GM23338 (cell line): ENCODE measurements around the gene SORBS1. TPM values are rescaled to one million over a fixed set of nuclear protein-coding genes. Genes with fewer than 3 reads are reported as not detected.

Experiments
- ATAC-seq: fragments of 200-7000 bp; cut with Tn5 transposase; 3 replicates; pipeline ENCODE4 v1.9.1; 2020
- DNase-seq: peaks from one replicate; pipeline ENCODE4 v3.0.0-alpha.2; 2015; ENCODE audit warnings: low spot score
- H2AFZ ChIP-seq: fragments of 200-600 bp; sonication (generic); 2 replicates; pipeline ENCODE4 v1.8.0; 2016; ENCODE audit warnings: antibody characterized with exemption, mild to moderate bottlenecking, moderate library complexity
- H3F3A ChIP-seq: fragments of 200-600 bp; sonication (generic); replicated peaks from 2 replicates; pipeline ENCODE4 v1.8.0; 2017; ENCODE audit warnings: antibody characterized with exemption, mixed run types, low read depth
- H3K27ac ChIP-seq: fragments of 200-600 bp; sonication (generic); 2 replicates; pipeline ENCODE4 v1.6.1; 2016; ENCODE audit warnings: low read depth
- H3K27me3 ChIP-seq: fragments of 200-600 bp; sonication (generic); 2 replicates; pipeline ENCODE4 v1.8.0; 2016; ENCODE audit warnings: mild to moderate bottlenecking, mixed run types, moderate library complexity; ENCODE audit not compliant: insufficient read depth
- H3K36me3 ChIP-seq: fragments of 200-600 bp; sonication (generic); 2 replicates; pipeline ENCODE4 v1.8.0; 2016; ENCODE audit warnings: mild to moderate bottlenecking; ENCODE audit not compliant: insufficient read depth
- H3K4me1 ChIP-seq: fragments of 200-600 bp; sonication (generic); 2 replicates; pipeline ENCODE4 v1.8.0; 2016; ENCODE audit warnings: mild to moderate bottlenecking, moderate library complexity; ENCODE audit not compliant: insufficient read depth
- H3K4me2 ChIP-seq: fragments of 200-600 bp; sonication (generic); 2 replicates; pipeline ENCODE4 v1.7.1; 2017; ENCODE audit warnings: mixed run types
- H3K4me3 ChIP-seq: fragments of 200-600 bp; sonication (generic); 2 replicates; pipeline ENCODE4 v1.6.1; 2016; ENCODE audit warnings: mixed run types
- H3K79me2 ChIP-seq: fragments of 200-600 bp; sonication (generic); replicated peaks from 2 replicates; pipeline ENCODE4 v1.8.0; 2017; ENCODE audit warnings: mild to moderate bottlenecking; ENCODE audit not compliant: insufficient read depth
- H3K9me2 ChIP-seq: fragments of 200-600 bp; sonication (generic); 2 replicates; pipeline ENCODE4 v1.8.0; 2017; ENCODE audit not compliant: insufficient read depth
- H4K20me1 ChIP-seq: fragments of 200-600 bp; sonication (generic); replicated peaks from 2 replicates; pipeline ENCODE4 v1.8.0; 2017; ENCODE audit warnings: mild to moderate bottlenecking; ENCODE audit not compliant: insufficient read depth
- H3K27ac Mint-ChIP-seq: 2 replicates; pipeline ENCODE4 v1.8.0; 2020; ENCODE audit warnings: inconsistent platforms, mild to moderate bottlenecking, moderate library complexity, mixed read lengths
- H3K27me3 Mint-ChIP-seq: 3 replicates; pipeline ENCODE4 v1.8.0; 2022; ENCODE audit warnings: low read depth, mild to moderate bottlenecking, moderate library complexity, mixed read lengths, inconsistent platforms; ENCODE audit not compliant: insufficient read depth, poor library complexity
- H3K36me3 Mint-ChIP-seq: 3 replicates; pipeline ENCODE4 v1.8.0; 2021; ENCODE audit warnings: low read depth, mild to moderate bottlenecking, inconsistent platforms, moderate library complexity, mixed read lengths
- H3K4me1 Mint-ChIP-seq: 3 replicates; pipeline ENCODE4 v1.8.0; 2020; ENCODE audit warnings: mild to moderate bottlenecking, inconsistent platforms, mixed read lengths
- H3K4me3 Mint-ChIP-seq: 3 replicates; pipeline ENCODE4 v1.8.0; 2021; ENCODE audit warnings: moderate library complexity, mild to moderate bottlenecking, inconsistent platforms, mixed read lengths
- H3K9me3 Mint-ChIP-seq: 3 replicates; pipeline ENCODE4 v1.8.0; 2020; ENCODE audit warnings: moderate library complexity, mild to moderate bottlenecking, inconsistent platforms, mixed read lengths
- CREB1 ChIP-seq: fragments of 250-450 bp; sonication (Bioruptor Pico); IDR thresholded peaks from 2 replicates; pipeline ENCODE4 v1.5.0; 2020; ENCODE audit warnings: low read depth, mild to moderate bottlenecking, moderate library complexity
- CTCF ChIP-seq, 2 experiments: fragments of 200-600 bp in 1 of 2; sonication (generic) in 1 of 2; conservative IDR thresholded peaks; 2 replicates each; pipeline versions ENCODE4 v1.5.1 to v1.6.1; 2016 to 2017; ENCODE audit warnings: antibody characterized with exemption in 2 of 2, low read depth in 2 of 2, mild to moderate bottlenecking in 2 of 2, moderate library complexity in 1 of 2
- ETS1 ChIP-seq: IDR thresholded peaks from 2 replicates; pipeline ENCODE4 v1.6.1; 2016; ENCODE audit warnings: antibody characterized with exemption
- EZH2 ChIP-seq: fragments of 200-600 bp; sonication (generic); IDR thresholded peaks from one replicate; pipeline ENCODE4 v1.8.0; 2017; ENCODE audit warnings: antibody characterized with exemption, mild to moderate bottlenecking, low read depth; ENCODE audit not compliant: unreplicated experiment
- EZH2phosphoT487 ChIP-seq: fragments of 200-600 bp; sonication (generic); IDR thresholded peaks from one replicate; pipeline ENCODE4 v1.8.1; 2018; ENCODE audit warnings: antibody characterized with exemption; ENCODE audit not compliant: unreplicated experiment
- JUNB ChIP-seq: IDR thresholded peaks from one replicate; pipeline ENCODE4 v1.6.1; 2016; ENCODE audit warnings: antibody characterized with exemption; ENCODE audit not compliant: unreplicated experiment
- NANOG ChIP-seq: IDR thresholded peaks from 2 replicates; pipeline ENCODE4 v1.6.1; 2016; ENCODE audit warnings: antibody characterized with exemption, borderline replicate concordance
- POLR2AphosphoS5 ChIP-seq: IDR thresholded peaks from 2 replicates; pipeline ENCODE4 v1.6.1; 2016; ENCODE audit warnings: antibody characterized with exemption, low read depth
- REST ChIP-seq: IDR thresholded peaks from one replicate; pipeline ENCODE4 v1.6.1; 2018; ENCODE audit warnings: antibody characterized with exemption; ENCODE audit not compliant: unreplicated experiment
- ZNF114 ChIP-seq: fragments of 250-450 bp; sonication (Bioruptor Pico); IDR thresholded peaks from 2 replicates; pipeline ENCODE4 v1.5.0; 2020; ENCODE audit warnings: mild to moderate bottlenecking, moderate library complexity
- ZNF331 ChIP-seq: fragments of 250-450 bp; sonication (Bioruptor Pico); IDR thresholded peaks from 2 replicates; pipeline ENCODE4 v1.5.0; 2020; ENCODE audit warnings: low read depth, mild to moderate bottlenecking, moderate library complexity
- polyA plus RNA-seq: library from polyadenylated mRNA; unstranded; fragments of >200 nt; fragmentation: Nextera tagmentation; extraction: Ambion mirVana; gene quantifications from 2 replicates; pipeline ENCODE4 v1.2.1, GENCODE V29; 2016
- total RNA-seq: library from RNA; depleted of rRNA; stranded (reverse); fragments of >200 nt; shearing (Covaris generic); gene quantifications from 2 replicates; pipeline ENCODE4 v1.2.3, GENCODE V29; 2014

The SORBS1 gene
- total and polyA plus RNA-seq, 2 experiments from 2014 or later = 47.7 to 51.5 TPM

- Histone ChIP-seq H3K27me3 (no peaks in the 10 kb centered on the region), H3K4me1 (no peaks in the 10 kb centered on the region), H3K4me2 (no peak overlapping the region), H2AFZ (no peak overlapping the region), H3K9me2 (no peaks in the 10 kb centered on the region), H3K79me2 (no peaks in the 10 kb centered on the region), H3F3A (no peaks in the 10 kb centered on the region), H3K27ac (no peak overlapping the region; the same call in 1 of the 2 replicates), H4K20me1 (no peaks in the 10 kb centered on the region), H3K4me3 (no peak overlapping the region), H3K36me3 (peaks cover 9% of the 10 kb centered on the region)
- H3K36me3 Mint-ChIP-seq = peaks cover 10% of the 10 kb centered on the region
- no peak overlapping the region for H3K4me3 Mint-ChIP-seq
- TF ChIP-seq ETS1 = no peak
- no peak for TF ChIP-seq EZH2
- TF ChIP-seq EZH2phosphoT487 = no peak
- no peak for TF ChIP-seq JUNB
- TF ChIP-seq POLR2AphosphoS5 = no peak
- TF ChIP-seq ZNF114 = no peak
- TF ChIP-seq ZNF331 (CRISPR knock-in tag) = no peak
- peaks cover 8% of the 10 kb centered on the region for H3K27me3 Mint-ChIP-seq
- ATAC-seq (no peak), DNase-seq (no peak)
- H3K4me1 Mint-ChIP-seq = no peaks in the 10 kb centered on the region
- no peaks in the 10 kb centered on the region for H3K9me3 Mint-ChIP-seq
- H3K27ac Mint-ChIP-seq = no peak overlapping the region
Observed at GRCh38 chr10:95354110-95354509, 207.1 kb downstream of the SORBS1 start.

- Histone ChIP-seq H2AFZ (no peak overlapping the region), H3K4me1 (no peaks in the 10 kb centered on the region), H3K27me3 (no peaks in the 10 kb centered on the region), H3K4me3 (no peak overlapping the region), H3K4me2 (no peak overlapping the region), H3K27ac (no peak overlapping the region), H3K9me2 (no peaks in the 10 kb centered on the region), H3F3A (no peaks in the 10 kb centered on the region), H3K79me2 (no peaks in the 10 kb centered on the region), H3K36me3 (peaks cover 9% of the 10 kb centered on the region), H4K20me1 (no peaks in the 10 kb centered on the region)
- H3K4me3 Mint-ChIP-seq = no peak overlapping the region
- TF ChIP-seq ZNF114 (no peak), NANOG (no peak), ETS1 (no peak), REST (no peak), CREB1 (CRISPR knock-in tag) (no peak), CTCF (conservative IDR thresholded peaks at IDR 0.05; ENCODE audit: low read depth in 2 of 2) (no peak), EZH2 (no peak)
- H3K9me3 Mint-ChIP-seq = no peaks in the 10 kb centered on the region
- peaks cover 10% of the 10 kb centered on the region for H3K36me3 Mint-ChIP-seq
- peaks cover 8% of the 10 kb centered on the region for H3K27me3 Mint-ChIP-seq
- DNase-seq = no peak
- no peaks in the 10 kb centered on the region for H3K4me1 Mint-ChIP-seq
- no peak overlapping the region for H3K27ac Mint-ChIP-seq
- ATAC-seq = no peak
Observed at GRCh38 chr10:95353123-95353522, 208.0 kb downstream of the SORBS1 start.
